Gastroesophageal sphincter (tissue), 3 donors: ENCODE measurements around the gene AGTR1.

ENCODE experiments used
- EP300 ChIP-seq: sonication (generic); formaldehyde crosslinking; IDR thresholded peaks from one replicate; pipeline ENCODE4 v1.6.1; 2017; ENCODE audit warnings: antibody characterized with exemption, mild to moderate bottlenecking
- POLR2A ChIP-seq, 2 donors: fragments of 450-650 bp; IDR thresholded peaks; one replicate each; pipeline ENCODE4 v1.6.1; 2017; ENCODE audit warnings: antibody characterized with exemption in 2 of 2, mild to moderate bottlenecking in 2 of 2, moderate library complexity in 1 of 2
- POLR2AphosphoS5 ChIP-seq: sonication (generic); formaldehyde crosslinking; IDR thresholded peaks from one replicate; pipeline ENCODE4 v1.6.1; 2017; ENCODE audit warnings: antibody characterized with exemption
- TF ChIP-seq, protein P1 (sequence below), 4 experiments: fragments of 200-600 bp in 2 of 4; fragments of 450-650 bp in 2 of 4; sonication (generic) in 1 of 4; IDR thresholded peaks; one replicate each; pipeline ENCODE4 v1.5.1; 2017 to 2019; ENCODE audit warnings: antibody characterized with exemption in 4 of 4, mild to moderate bottlenecking in 2 of 4, moderate library complexity in 2 of 4

DNA sequence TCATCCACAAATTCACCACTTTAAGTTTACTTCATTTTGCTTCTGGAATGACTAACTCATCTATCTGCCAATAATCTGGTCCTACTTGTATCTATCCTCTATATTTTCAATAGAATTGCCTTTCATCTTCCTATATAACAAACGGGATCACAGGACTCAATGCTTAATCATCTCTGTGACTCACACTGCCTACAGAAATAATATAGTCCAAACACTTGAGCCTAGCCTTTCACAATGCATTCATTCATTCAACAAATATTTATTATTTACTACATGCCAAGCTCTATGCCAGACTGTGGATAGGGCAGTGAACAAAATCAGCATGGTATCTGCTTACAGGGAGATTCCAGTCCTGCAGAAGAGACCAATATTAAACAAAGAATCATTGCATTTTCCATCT, 16.6 kb upstream of the AGTR1 start:
- TF ChIP-seq POLR2A (IDR thresholded peaks at IDR 0.05) (no peak), EP300 (no peak), POLR2AphosphoS5 (no peak)
- TF ChIP-seq, protein P1, sequence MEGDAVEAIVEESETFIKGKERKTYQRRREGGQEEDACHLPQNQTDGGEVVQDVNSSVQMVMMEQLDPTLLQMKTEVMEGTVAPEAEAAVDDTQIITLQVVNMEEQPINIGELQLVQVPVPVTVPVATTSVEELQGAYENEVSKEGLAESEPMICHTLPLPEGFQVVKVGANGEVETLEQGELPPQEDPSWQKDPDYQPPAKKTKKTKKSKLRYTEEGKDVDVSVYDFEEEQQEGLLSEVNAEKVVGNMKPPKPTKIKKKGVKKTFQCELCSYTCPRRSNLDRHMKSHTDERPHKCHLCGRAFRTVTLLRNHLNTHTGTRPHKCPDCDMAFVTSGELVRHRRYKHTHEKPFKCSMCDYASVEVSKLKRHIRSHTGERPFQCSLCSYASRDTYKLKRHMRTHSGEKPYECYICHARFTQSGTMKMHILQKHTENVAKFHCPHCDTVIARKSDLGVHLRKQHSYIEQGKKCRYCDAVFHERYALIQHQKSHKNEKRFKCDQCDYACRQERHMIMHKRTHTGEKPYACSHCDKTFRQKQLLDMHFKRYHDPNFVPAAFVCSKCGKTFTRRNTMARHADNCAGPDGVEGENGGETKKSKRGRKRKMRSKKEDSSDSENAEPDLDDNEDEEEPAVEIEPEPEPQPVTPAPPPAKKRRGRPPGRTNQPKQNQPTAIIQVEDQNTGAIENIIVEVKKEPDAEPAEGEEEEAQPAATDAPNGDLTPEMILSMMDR (IDR thresholded peaks at IDR 0.05) = no peak
